ENCODE results near the gene KCNK3. TPM values are rescaled to one million over a fixed set of nuclear protein-coding genes. Genes with fewer than 3 reads are reported as not detected.

Gene KCNK3
- polyA plus RNA-seq, 1 donor from 2014 or later: 12.9 TPM

DNA sequence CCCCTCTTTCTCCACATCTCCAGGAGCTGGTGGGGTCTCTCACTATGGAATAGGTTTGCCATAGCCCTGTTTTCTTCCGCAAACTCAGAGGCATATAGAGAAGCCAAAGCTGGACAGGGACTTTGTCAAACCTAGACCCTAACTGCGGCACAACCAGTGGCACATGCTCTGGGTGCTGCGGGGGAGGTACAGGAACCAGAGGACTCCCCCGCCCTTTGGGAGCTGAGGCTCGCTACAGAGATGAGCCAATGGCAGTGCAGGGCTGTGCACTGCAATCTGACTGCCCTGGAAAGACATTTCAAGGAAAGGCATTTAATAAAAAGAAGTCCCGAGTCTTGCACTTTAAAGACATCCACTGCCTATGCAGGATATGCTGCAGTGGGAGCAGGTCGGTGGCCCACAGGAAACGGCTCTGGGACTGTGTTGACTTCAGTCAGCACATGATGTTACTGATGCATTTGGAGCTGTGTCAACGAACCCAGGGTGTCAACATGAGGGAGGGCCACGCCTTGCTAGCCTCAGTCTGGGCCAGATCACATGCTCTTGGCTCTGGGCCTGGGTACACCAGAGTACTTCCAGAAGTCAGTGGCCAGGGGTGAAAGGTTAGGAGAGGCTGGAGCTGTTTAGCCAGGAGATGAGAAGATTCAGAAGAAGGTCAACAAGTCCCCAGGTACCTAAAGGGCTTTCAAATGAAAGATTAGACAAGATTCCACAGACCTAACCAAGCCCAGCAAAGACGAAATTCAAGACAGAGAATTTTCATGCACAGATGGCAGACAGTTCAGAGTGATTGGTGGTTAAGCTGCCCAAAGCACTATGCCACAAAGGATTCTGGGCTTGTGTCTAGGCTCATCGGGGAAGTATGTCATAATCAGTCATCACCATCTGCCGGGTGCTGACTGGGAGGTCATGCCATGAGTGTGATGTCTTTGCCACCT, 79.8 kb downstream of the KCNK3 start:
- Histone ChIP-seq H3F3A (ENCODE audit: insufficient read depth, low read length, poor library complexity, severe bottlenecking) (no peaks in the 10 kb centered on the region), H3K4me3 (ENCODE audit: low read length) (no peak overlapping the region), H4K20me1 (ENCODE audit: insufficient read depth) (no peaks in the 10 kb centered on the region), H3K9me2 (ENCODE audit: insufficient read depth, low read length) (no peaks in the 10 kb centered on the region), H3K4me2 (ENCODE audit: low read length) (no peak overlapping the region), H3K27me3 (ENCODE audit: insufficient read depth, low read depth, low read length) (no peaks in the 10 kb centered on the region), H3K27ac (ENCODE audit: low read length) (no peak overlapping the region), H3K36me3 (ENCODE audit: insufficient read depth, low read length) (no peaks in the 10 kb centered on the region), H3K79me2 (replicated peaks; ENCODE audit: insufficient read depth, low read length) (no peaks in the 10 kb centered on the region), H3K9ac (ENCODE audit: low read length) (no peak overlapping the region), H2AFZ (ENCODE audit: low read depth, low read length) (no peak overlapping the region), H3K9me3 (ENCODE audit: low read length) (no peaks in the 10 kb centered on the region)
- TF ChIP-seq EZH2 (IDR thresholded peaks at IDR 0.05; ENCODE audit: borderline replicate concordance, insufficient read depth, low read length, poor library complexity, severe bottlenecking) (no peak), EP300 (conservative IDR thresholded peaks at IDR 0.05; ENCODE audit: poor library complexity, severe bottlenecking) (no peak), REST (IDR thresholded peaks at IDR 0.05; ENCODE audit: borderline replicate concordance) (no peak)
- TF ChIP-seq, protein P1, sequence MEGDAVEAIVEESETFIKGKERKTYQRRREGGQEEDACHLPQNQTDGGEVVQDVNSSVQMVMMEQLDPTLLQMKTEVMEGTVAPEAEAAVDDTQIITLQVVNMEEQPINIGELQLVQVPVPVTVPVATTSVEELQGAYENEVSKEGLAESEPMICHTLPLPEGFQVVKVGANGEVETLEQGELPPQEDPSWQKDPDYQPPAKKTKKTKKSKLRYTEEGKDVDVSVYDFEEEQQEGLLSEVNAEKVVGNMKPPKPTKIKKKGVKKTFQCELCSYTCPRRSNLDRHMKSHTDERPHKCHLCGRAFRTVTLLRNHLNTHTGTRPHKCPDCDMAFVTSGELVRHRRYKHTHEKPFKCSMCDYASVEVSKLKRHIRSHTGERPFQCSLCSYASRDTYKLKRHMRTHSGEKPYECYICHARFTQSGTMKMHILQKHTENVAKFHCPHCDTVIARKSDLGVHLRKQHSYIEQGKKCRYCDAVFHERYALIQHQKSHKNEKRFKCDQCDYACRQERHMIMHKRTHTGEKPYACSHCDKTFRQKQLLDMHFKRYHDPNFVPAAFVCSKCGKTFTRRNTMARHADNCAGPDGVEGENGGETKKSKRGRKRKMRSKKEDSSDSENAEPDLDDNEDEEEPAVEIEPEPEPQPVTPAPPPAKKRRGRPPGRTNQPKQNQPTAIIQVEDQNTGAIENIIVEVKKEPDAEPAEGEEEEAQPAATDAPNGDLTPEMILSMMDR (IDR thresholded peaks at IDR 0.05; ENCODE audit: poor library complexity, severe bottlenecking): no peak

DNA sequence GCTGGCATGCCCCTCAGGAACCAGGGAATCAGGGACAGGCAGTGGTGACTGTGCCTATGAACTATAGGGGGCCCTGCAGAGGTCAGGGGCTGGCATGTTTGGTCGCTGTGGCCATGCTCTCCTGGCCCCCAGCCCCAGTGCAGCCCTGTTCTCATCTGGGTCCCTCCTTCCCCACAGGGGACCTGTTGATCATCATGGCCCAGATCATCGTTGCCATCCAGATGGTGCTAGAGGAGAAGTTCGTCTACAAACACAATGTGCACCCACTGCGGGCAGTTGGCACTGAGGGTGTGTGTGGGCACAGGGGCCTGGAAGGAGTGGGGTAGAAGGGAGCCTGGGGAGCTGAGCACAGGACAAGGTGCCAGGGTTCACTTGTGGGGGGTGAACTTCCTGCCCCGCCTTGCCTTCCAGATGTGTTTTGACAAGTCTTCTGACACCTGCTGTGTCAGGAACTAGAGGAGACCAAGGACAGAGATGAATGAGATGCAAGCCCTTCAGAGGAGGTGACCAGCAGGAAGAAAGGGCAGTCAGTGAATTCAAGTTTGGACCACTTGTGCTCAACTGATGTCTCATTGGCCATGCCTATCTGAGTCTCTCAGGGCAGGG, 83.8 kb downstream of the KCNK3 start:
- Histone ChIP-seq H3K36me3 (ENCODE audit: insufficient read depth, low read length) (no peaks in the 10 kb centered on the region), H3F3A (ENCODE audit: insufficient read depth, low read length, poor library complexity, severe bottlenecking) (no peaks in the 10 kb centered on the region), H3K9me3 (ENCODE audit: low read length) (no peaks in the 10 kb centered on the region), H3K27ac (ENCODE audit: low read length) (no peak overlapping the region), H3K9ac (ENCODE audit: low read length) (no peak overlapping the region), H3K4me3 (ENCODE audit: low read length) (no peak overlapping the region), H3K4me2 (ENCODE audit: low read length) (no peak overlapping the region), H2AFZ (ENCODE audit: low read depth, low read length) (no peak overlapping the region), H4K20me1 (ENCODE audit: insufficient read depth) (no peaks in the 10 kb centered on the region), H3K27me3 (ENCODE audit: insufficient read depth, low read depth, low read length) (no peaks in the 10 kb centered on the region), H3K79me2 (replicated peaks; ENCODE audit: insufficient read depth, low read length) (no peaks in the 10 kb centered on the region), H3K9me2 (ENCODE audit: insufficient read depth, low read length) (no peaks in the 10 kb centered on the region)
- TF ChIP-seq EP300 (conservative IDR thresholded peaks at IDR 0.05; ENCODE audit: poor library complexity, severe bottlenecking) (no peak), TAF1 (IDR thresholded peaks at IDR 0.05; ENCODE audit: low read depth) (no peak), POLR2AphosphoS5 (IDR thresholded peaks at IDR 0.05) (no peak)

- no peak overlapping the region for H3K4me2 ChIP-seq (ENCODE audit: low read length)
- TF ChIP-seq, protein P1 (IDR thresholded peaks at IDR 0.05; ENCODE audit: poor library complexity, severe bottlenecking): no peak
- TF ChIP-seq TAF1 (IDR thresholded peaks at IDR 0.05; ENCODE audit: low read depth): no peak
- H3K9me2 ChIP-seq (ENCODE audit: insufficient read depth, low read length): no peaks in the 10 kb centered on the region
- H4K20me1 ChIP-seq (ENCODE audit: insufficient read depth): no peaks in the 10 kb centered on the region
- no peaks in the 10 kb centered on the region for H3K79me2 ChIP-seq (replicated peaks; ENCODE audit: insufficient read depth, low read length)
- no peak overlapping the region for H2AFZ ChIP-seq (ENCODE audit: low read depth, low read length)
- no peaks in the 10 kb centered on the region for H3K9me3 ChIP-seq (ENCODE audit: low read length)
- no peaks in the 10 kb centered on the region for H3K36me3 ChIP-seq (ENCODE audit: insufficient read depth, low read length)
- H3K9ac ChIP-seq (ENCODE audit: low read length): no peak overlapping the region
- H3K27me3 ChIP-seq (ENCODE audit: insufficient read depth, low read depth, low read length): no peaks in the 10 kb centered on the region
- H3F3A ChIP-seq (ENCODE audit: insufficient read depth, low read length, poor library complexity, severe bottlenecking): no peaks in the 10 kb centered on the region
- no peak overlapping the region for H3K27ac ChIP-seq (ENCODE audit: low read length)
- H3K4me3 ChIP-seq (ENCODE audit: low read length): no peak overlapping the region
Measured at GRCh38 chr2:26778098-26778497, 85.6 kb downstream of the KCNK3 start.
